ENCODE data around the gene TTC28. TPM values are rescaled to one million over a fixed set of nuclear protein-coding genes. Genes with fewer than 3 reads are reported as not detected.
A peak's percentile ranks its signal among the peaks of the same experiment; 100 is the strongest.

Gene TTC28
- total RNA-seq, 1 donor from 2014 or later, result 70.8 TPM

DNA sequence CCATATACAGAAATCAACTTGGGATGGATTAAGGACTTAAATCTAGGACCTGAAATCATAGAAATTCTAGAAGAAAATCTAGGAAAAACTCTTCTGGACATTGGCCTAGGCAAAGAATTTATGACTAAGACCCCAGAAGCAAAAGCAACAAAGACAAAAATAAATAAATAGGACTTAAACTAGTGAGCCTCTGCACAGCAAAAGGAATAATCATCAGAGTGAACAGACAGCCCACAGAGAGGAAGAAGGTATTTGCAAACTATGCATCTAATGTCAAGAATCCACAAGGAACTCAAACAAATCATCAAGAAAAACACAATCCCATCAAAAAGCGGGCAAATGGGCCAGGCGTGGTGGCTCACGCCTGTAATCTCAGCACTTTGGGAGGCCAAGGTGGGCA lies 32.4 kb downstream of the TTC28 start:
- H3K27me3 Mint-ChIP-seq (ENCODE audit: unreplicated experiment), result peaks cover 1% of the 10 kb centered on the region
- H3K36me3 Mint-ChIP-seq (ENCODE audit: low read depth, unreplicated experiment), result no peaks in the 10 kb centered on the region
- H3K9me3 Mint-ChIP-seq (ENCODE audit: unreplicated experiment), result no peaks in the 10 kb centered on the region
- no peak for TF ChIP-seq CTCF (IDR thresholded peaks at IDR 0.05; ENCODE audit: unreplicated experiment)
- no peak overlapping the region for H3K27ac Mint-ChIP-seq (ENCODE audit: unreplicated experiment)
- no peaks in the 10 kb centered on the region for H3K4me1 Mint-ChIP-seq (ENCODE audit: unreplicated experiment)
- no peak overlapping the region for H3K4me3 Mint-ChIP-seq (ENCODE audit: unreplicated experiment)
- no peak for DNase-seq (ENCODE audit: low spot score)

DNA sequence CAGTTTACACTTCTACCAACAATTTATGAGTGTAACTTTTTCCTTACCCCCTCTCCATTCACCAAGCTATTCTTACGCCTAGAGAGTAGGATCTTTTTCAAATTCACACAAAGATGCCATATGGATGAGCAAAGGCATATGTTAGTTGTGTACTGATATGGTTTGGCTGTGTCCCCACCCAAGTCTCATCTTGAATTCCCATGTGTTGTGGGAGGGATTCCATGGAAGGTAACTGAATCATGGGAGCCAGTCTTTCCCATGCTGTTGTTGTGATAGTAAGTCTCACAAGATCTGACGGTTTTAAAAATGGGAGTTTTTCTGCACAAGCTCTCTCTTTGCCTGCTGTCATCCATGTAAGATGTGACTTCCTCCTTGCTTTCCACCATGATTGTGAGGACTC lies 40.3 kb downstream of the TTC28 start:
- no peaks in the 10 kb centered on the region for H3K36me3 Mint-ChIP-seq (ENCODE audit: low read depth, unreplicated experiment)
- TF ChIP-seq CTCF (IDR thresholded peaks at IDR 0.05; ENCODE audit: unreplicated experiment), result no peak

GRCh38 chr22:28637225-28637624 lies 42.4 kb downstream of the TTC28 start:
- no peak overlapping the region for H3K27ac Mint-ChIP-seq (ENCODE audit: unreplicated experiment)
- H3K4me1 Mint-ChIP-seq (ENCODE audit: unreplicated experiment), result no peaks in the 10 kb centered on the region
- no peak for TF ChIP-seq CTCF (IDR thresholded peaks at IDR 0.05; ENCODE audit: unreplicated experiment)
- H3K9me3 Mint-ChIP-seq (ENCODE audit: unreplicated experiment), result no peaks in the 10 kb centered on the region
- DNase-seq (ENCODE audit: low spot score), result no peak
- H3K36me3 Mint-ChIP-seq (ENCODE audit: low read depth, unreplicated experiment), result no peaks in the 10 kb centered on the region
- H3K4me3 Mint-ChIP-seq (ENCODE audit: unreplicated experiment), result no peak overlapping the region
- H3K27me3 Mint-ChIP-seq (ENCODE audit: unreplicated experiment), result no peaks in the 10 kb centered on the region

More for the DNA sequence above, 40.3 kb downstream of the TTC28 start:
- no peak overlapping the region for H3K4me3 Mint-ChIP-seq (ENCODE audit: unreplicated experiment)
- no peaks in the 10 kb centered on the region for H3K9me3 Mint-ChIP-seq (ENCODE audit: unreplicated experiment)
- no peaks in the 10 kb centered on the region for H3K4me1 Mint-ChIP-seq (ENCODE audit: unreplicated experiment)
- H3K27me3 Mint-ChIP-seq (ENCODE audit: unreplicated experiment), result no peaks in the 10 kb centered on the region
- H3K27ac Mint-ChIP-seq (ENCODE audit: unreplicated experiment), result no peak overlapping the region
- DNase-seq (ENCODE audit: low spot score), result no peak

GRCh38 chr22:28630177-28630574 lies 49.5 kb downstream of the TTC28 start:
- DNase-seq (ENCODE audit: low spot score), result no peak
- Mint-ChIP-seq H3K27me3 (ENCODE audit: unreplicated experiment) (no peaks in the 10 kb centered on the region), H3K4me3 (ENCODE audit: unreplicated experiment) (no peak overlapping the region), H3K27ac (ENCODE audit: unreplicated experiment) (no peak overlapping the region), H3K4me1 (ENCODE audit: unreplicated experiment) (peaks cover 9% of the 10 kb centered on the region), H3K36me3 (ENCODE audit: low read depth, unreplicated experiment) (no peaks in the 10 kb centered on the region), H3K9me3 (ENCODE audit: unreplicated experiment) (no peaks in the 10 kb centered on the region)
- no peak for TF ChIP-seq CTCF (IDR thresholded peaks at IDR 0.05; ENCODE audit: unreplicated experiment)

DNA sequence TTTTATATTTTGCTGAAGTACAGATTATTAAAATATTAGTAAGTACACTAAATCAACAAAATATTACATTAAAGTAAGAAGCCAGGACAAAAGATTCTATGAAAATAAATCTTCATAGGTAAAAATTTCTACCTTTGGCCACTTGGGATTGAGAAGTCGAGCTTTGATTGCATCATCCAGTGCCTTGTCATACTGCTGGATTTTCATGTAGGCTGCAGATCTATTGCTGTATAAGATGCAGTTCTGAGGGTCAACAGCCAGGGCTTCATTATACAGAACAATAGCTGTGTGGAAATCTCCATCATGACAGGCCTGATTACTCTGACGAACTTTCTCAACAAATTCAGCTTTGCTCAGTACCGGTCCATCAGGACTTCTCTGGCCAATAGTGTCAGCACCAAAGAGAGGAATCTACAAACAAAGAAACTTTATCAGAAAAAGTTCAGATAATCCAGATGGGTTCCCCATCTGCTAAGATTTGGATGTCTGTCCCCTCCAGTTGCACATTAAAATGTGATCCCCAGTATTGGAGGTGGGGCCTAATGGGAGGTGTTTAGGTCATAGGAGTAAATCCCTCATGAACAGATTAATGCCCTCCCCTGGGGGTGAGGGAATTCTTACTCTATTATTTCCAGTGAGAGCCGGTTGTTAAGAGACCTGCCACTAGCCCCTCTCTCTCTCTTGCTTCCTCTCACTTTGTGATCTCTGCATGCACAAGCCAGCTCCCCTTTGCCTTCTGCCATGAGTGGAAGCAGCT lies 50.0 kb downstream of the TTC28 start:
- DNase-seq (ENCODE audit: low spot score), result no peak
- no peak for TF ChIP-seq CTCF (IDR thresholded peaks at IDR 0.05; ENCODE audit: unreplicated experiment)
- Mint-ChIP-seq H3K36me3 (ENCODE audit: low read depth, unreplicated experiment) (no peaks in the 10 kb centered on the region), H3K27ac (ENCODE audit: unreplicated experiment) (peak overlapping the region; percentile 3), H3K27me3 (ENCODE audit: unreplicated experiment) (no peaks in the 10 kb centered on the region), H3K9me3 (ENCODE audit: unreplicated experiment) (no peaks in the 10 kb centered on the region), H3K4me1 (ENCODE audit: unreplicated experiment) (peaks cover 9% of the 10 kb centered on the region), H3K4me3 (ENCODE audit: unreplicated experiment) (no peak overlapping the region)

Measured in endothelial cell (in vitro differentiated cells).